HG03196 (cell line): ENCODE measurements around the gene HOXD8.
A peak's percentile ranks its signal among the peaks of the same experiment; 100 is the strongest.

Experiments used
- ATAC-seq: cut with Tn5 transposase; IDR thresholded peaks from one replicate; pipeline ENCODE4 v1.9.1; 2021; ENCODE audit not compliant: unreplicated experiment

Gene HOXD8

GRCh38 chr2:176128172-176128981 lies 1.1 kb upstream of the HOXD8 start:
- no peak for ATAC-seq

- ATAC-seq = no peak
Observed at GRCh38 chr2:176129813-176130146, 275 bp downstream of the HOXD8 start.

GRCh38 chr2:176130147-176130956 lies 847 bp downstream of the HOXD8 start:
- no peak for ATAC-seq

GRCh38 chr2:176130957-176131847 lies 1.7 kb downstream of the HOXD8 start:
- ATAC-seq = no peak

GRCh38 chr2:176131848-176132158 lies 2.3 kb downstream of the HOXD8 start:
- ATAC-seq = no peak

- no peak for ATAC-seq
Observed at GRCh38 chr2:176132205-176133171, 3.0 kb downstream of the HOXD8 start.

- no peak for ATAC-seq
Observed at GRCh38 chr2:176133389-176133788, 3.9 kb downstream of the HOXD8 start.

- ATAC-seq = no peak
Observed at GRCh38 chr2:176134035-176134434, 4.5 kb downstream of the HOXD8 start.

- ATAC-seq = no peak
Observed at GRCh38 chr2:176135035-176135440, 5.5 kb downstream of the HOXD8 start.

- ATAC-seq = no peak
Observed at GRCh38 chr2:176136374-176137251, 7.1 kb downstream of the HOXD8 start.

GRCh38 chr2:176137252-176137580 lies 7.7 kb downstream of the HOXD8 start:
- ATAC-seq = no peak

- no peak for ATAC-seq
Observed at GRCh38 chr2:176137906-176138305, 8.4 kb downstream of the HOXD8 start.

- no peak for ATAC-seq
Observed at GRCh38 chr2:176138526-176138922, 9.0 kb downstream of the HOXD8 start.

- ATAC-seq = no peak
Observed at GRCh38 chr2:176138923-176139660, 9.6 kb downstream of the HOXD8 start.

- ATAC-seq = no peak
Observed at GRCh38 chr2:176139661-176140512, 10.4 kb downstream of the HOXD8 start.

- peak; percentile 92 for ATAC-seq
Observed at GRCh38 chr2:176140513-176141317, 11.2 kb downstream of the HOXD8 start.

- ATAC-seq = no peak
Observed at GRCh38 chr2:176142281-176142680, 12.8 kb downstream of the HOXD8 start.
